ENCODE data around the gene PDCD10.

PDCD10 gene

GRCh38 chr3:167705840-167706239, 28.9 kb downstream of the PDCD10 start:
- DNase-seq (ENCODE audit: insufficient read length, low spot score) (no peak), FAIRE-seq (no peak)
- no peak for TF ChIP-seq POU2F2 (IDR thresholded peaks at IDR 0.05; ENCODE audit: low read depth, low read length)
- TF ChIP-seq SPI1 (IDR thresholded peaks at IDR 0.05; ENCODE audit: low read depth, low read length): no peak
- no peak for TF ChIP-seq POLR2AphosphoS5 (IDR thresholded peaks at IDR 0.05; ENCODE audit: low read depth, low read length)
- no peak for TF ChIP-seq PAX5 (IDR thresholded peaks at IDR 0.05; ENCODE audit: insufficient read depth, low read length, severe bottlenecking)
- TF ChIP-seq TAF1 (IDR thresholded peaks at IDR 0.05; ENCODE audit: low read depth, low read length): no peak
- TF ChIP-seq POLR2A (IDR thresholded peaks at IDR 0.05; ENCODE audit: low read depth, low read length): no peak

- TF ChIP-seq TAF1 (IDR thresholded peaks at IDR 0.05; ENCODE audit: low read depth, low read length): no peak
- DNase-seq (ENCODE audit: insufficient read length, low spot score) (no peak), FAIRE-seq (no peak)
Observed at GRCh38 chr3:167700926-167701325, 33.8 kb downstream of the PDCD10 start.

GRCh38 chr3:167700046-167700445, 34.6 kb downstream of the PDCD10 start:
- TF ChIP-seq SPI1 (IDR thresholded peaks at IDR 0.05; ENCODE audit: low read depth, low read length) (no peak), POLR2AphosphoS5 (IDR thresholded peaks at IDR 0.05; ENCODE audit: low read depth, low read length) (no peak), PAX5 (IDR thresholded peaks at IDR 0.05; ENCODE audit: insufficient read depth, low read length, severe bottlenecking) (no peak), TAF1 (IDR thresholded peaks at IDR 0.05; ENCODE audit: low read depth, low read length) (no peak), POU2F2 (IDR thresholded peaks at IDR 0.05; ENCODE audit: low read depth, low read length) (no peak), POLR2A (IDR thresholded peaks at IDR 0.05; ENCODE audit: low read depth, low read length) (no peak)
- FAIRE-seq: no peak
- no peak for DNase-seq (ENCODE audit: insufficient read length, low spot score)

GRCh38 chr3:167694121-167694520, 40.6 kb downstream of the PDCD10 start:
- FAIRE-seq: no peak
- no peak for TF ChIP-seq POU2F2 (IDR thresholded peaks at IDR 0.05; ENCODE audit: low read depth, low read length)
- TF ChIP-seq TAF1 (IDR thresholded peaks at IDR 0.05; ENCODE audit: low read depth, low read length): no peak
- no peak for TF ChIP-seq SPI1 (IDR thresholded peaks at IDR 0.05; ENCODE audit: low read depth, low read length)
- no peak for TF ChIP-seq POLR2AphosphoS5 (IDR thresholded peaks at IDR 0.05; ENCODE audit: low read depth, low read length)
- no peak for TF ChIP-seq POLR2A (IDR thresholded peaks at IDR 0.05; ENCODE audit: low read depth, low read length)
- TF ChIP-seq PAX5 (IDR thresholded peaks at IDR 0.05; ENCODE audit: insufficient read depth, low read length, severe bottlenecking): no peak
- DNase-seq (ENCODE audit: insufficient read length, low spot score): no peak

- TF ChIP-seq SPI1 (IDR thresholded peaks at IDR 0.05; ENCODE audit: low read depth, low read length) (peak; percentile 42), TAF1 (IDR thresholded peaks at IDR 0.05; ENCODE audit: low read depth, low read length) (no peak)
- DNase-seq (ENCODE audit: insufficient read length, low spot score) (peak; percentile 23), FAIRE-seq (peak; percentile 85)
Observed at GRCh38 chr3:167691366-167691765, 43.3 kb downstream of the PDCD10 start.

GRCh38 chr3:167684388-167684993, 50.2 kb downstream of the PDCD10 start:
- FAIRE-seq: no peak
- TF ChIP-seq POLR2A (IDR thresholded peaks at IDR 0.05; ENCODE audit: low read depth, low read length): no peak
- no peak for TF ChIP-seq POLR2AphosphoS5 (IDR thresholded peaks at IDR 0.05; ENCODE audit: low read depth, low read length)
- no peak for TF ChIP-seq POU2F2 (IDR thresholded peaks at IDR 0.05; ENCODE audit: low read depth, low read length)
- no peak for TF ChIP-seq SPI1 (IDR thresholded peaks at IDR 0.05; ENCODE audit: low read depth, low read length)
- no peak for TF ChIP-seq PAX5 (IDR thresholded peaks at IDR 0.05; ENCODE audit: insufficient read depth, low read length, severe bottlenecking)
- TF ChIP-seq TAF1 (IDR thresholded peaks at IDR 0.05; ENCODE audit: low read depth, low read length): no peak
- no peak for DNase-seq (ENCODE audit: insufficient read length, low spot score)

- TF ChIP-seq POLR2AphosphoS5 (IDR thresholded peaks at IDR 0.05; ENCODE audit: low read depth, low read length) (no peak), TAF1 (IDR thresholded peaks at IDR 0.05; ENCODE audit: low read depth, low read length) (no peak), SPI1 (IDR thresholded peaks at IDR 0.05; ENCODE audit: low read depth, low read length) (no peak)
- FAIRE-seq (no peak), DNase-seq (ENCODE audit: insufficient read length, low spot score) (no peak)
Observed at GRCh38 chr3:167679526-167679925, 55.2 kb downstream of the PDCD10 start.

GRCh38 chr3:167675848-167676247, 58.8 kb downstream of the PDCD10 start:
- DNase-seq (ENCODE audit: insufficient read length, low spot score) (no peak), FAIRE-seq (no peak)
- TF ChIP-seq POLR2AphosphoS5 (IDR thresholded peaks at IDR 0.05; ENCODE audit: low read depth, low read length) (no peak), PAX5 (IDR thresholded peaks at IDR 0.05; ENCODE audit: insufficient read depth, low read length, severe bottlenecking) (no peak), POLR2A (IDR thresholded peaks at IDR 0.05; ENCODE audit: low read depth, low read length) (no peak), SPI1 (IDR thresholded peaks at IDR 0.05; ENCODE audit: low read depth, low read length) (no peak), POU2F2 (IDR thresholded peaks at IDR 0.05; ENCODE audit: low read depth, low read length) (no peak), TAF1 (IDR thresholded peaks at IDR 0.05; ENCODE audit: low read depth, low read length) (no peak)

GRCh38 chr3:167673221-167673620, 61.5 kb downstream of the PDCD10 start:
- no peak for TF ChIP-seq SPI1 (IDR thresholded peaks at IDR 0.05; ENCODE audit: low read depth, low read length)
- no peak for TF ChIP-seq POU2F2 (IDR thresholded peaks at IDR 0.05; ENCODE audit: low read depth, low read length)
- no peak for TF ChIP-seq POLR2AphosphoS5 (IDR thresholded peaks at IDR 0.05; ENCODE audit: low read depth, low read length)
- no peak for FAIRE-seq
- DNase-seq (ENCODE audit: insufficient read length, low spot score): no peak

GRCh38 chr3:167671878-167672427, 62.7 kb downstream of the PDCD10 start:
- FAIRE-seq (no peak), DNase-seq (ENCODE audit: insufficient read length, low spot score) (no peak)
- TF ChIP-seq POLR2A (IDR thresholded peaks at IDR 0.05; ENCODE audit: low read depth, low read length): no peak
- TF ChIP-seq POU2F2 (IDR thresholded peaks at IDR 0.05; ENCODE audit: low read depth, low read length): no peak
- no peak for TF ChIP-seq SPI1 (IDR thresholded peaks at IDR 0.05; ENCODE audit: low read depth, low read length)
- TF ChIP-seq PAX5 (IDR thresholded peaks at IDR 0.05; ENCODE audit: insufficient read depth, low read length, severe bottlenecking): no peak
- no peak for TF ChIP-seq POLR2AphosphoS5 (IDR thresholded peaks at IDR 0.05; ENCODE audit: low read depth, low read length)
- TF ChIP-seq TAF1 (IDR thresholded peaks at IDR 0.05; ENCODE audit: low read depth, low read length): no peak
